Adrenal gland (tissue), 12 donors: ENCODE measurements around the gene KRT77. TPM values are rescaled to one million over a fixed set of nuclear protein-coding genes. Genes with fewer than 3 reads are reported as not detected.

ENCODE experiments used
- DNase-seq, 7 donors: peaks; one replicate each; pipeline ENCODE4 v3.0.0-alpha.2; 2019 to 2020
- H3K27ac ChIP-seq, 5 donors: fragments of 200-600 bp; sonication (generic) in 4 of 5; 1 replicate in 3 of 5; 2 replicates in 2 of 5; pipeline versions ENCODE4 v1.5.1 to v1.8.0; 2016 to 2020; ENCODE audit warnings: mild to moderate bottlenecking in 1 of 5
- H3K27me3 ChIP-seq: fragments of 200-600 bp; 2 replicates; pipeline ENCODE4 v1.8.0; 2021
- H3K36me3 ChIP-seq, 2 donors: fragments of 200-600 bp; replicated peaks in 1 of 2; 1 replicate in 1 of 2; 2 replicates in 1 of 2; pipeline versions ENCODE4 v1.5.1 to v1.8.0; 2018 to 2022
- H3K4me1 ChIP-seq, 2 donors: fragments of 200-600 bp; replicated peaks in 1 of 2; 1 replicate in 1 of 2; 2 replicates in 1 of 2; pipeline versions ENCODE4 v1.5.1 to v1.8.0; 2018 to 2021
- H3K4me3 ChIP-seq, 4 donors: fragments of 200-600 bp; sonication (generic) in 3 of 4; one replicate each; pipeline ENCODE4 v1.5.1; 2016 to 2018
- H3K9me3 ChIP-seq, 3 donors: fragments of 200-600 bp; sonication (generic) in 1 of 3; replicated peaks in 1 of 3; 1 replicate in 2 of 3; 2 replicates in 1 of 3; pipeline versions ENCODE4 v1.5.1 to v1.8.0; 2016 to 2021
- POLR2A ChIP-seq, 2 donors: fragments of 450-650 bp; IDR thresholded peaks; one replicate each; pipeline ENCODE4 v1.6.1; 2017; ENCODE audit warnings: antibody characterized with exemption in 2 of 2, mild to moderate bottlenecking in 2 of 2, moderate library complexity in 1 of 2
- WGBS, 4 donors: extraction: QIAGEN DNeasy Blood & Tissue Kit in 2 of 4; methylation state at CpG; one replicate each; pipeline versions ENCODE4 v1.1.5 to v1.1.7; 2013 to 2017; 5-methylcytosine and 5-hydroxymethylcytosine counted together
- intact Hi-C, 2 donors: fragments of 100-400 bp; cut with DNase I; formaldehyde crosslinking; loops; one replicate each; pipeline versions ENCODE4 v1.14.1 to v1.15.0; 2022 to 2023
- polyA plus RNA-seq, 3 donors: library from polyadenylated mRNA; stranded (reverse); fragments of 200-250 nt in 2 of 3; fragments of 350-450 nt in 1 of 3; fragmentation: Illumina TruSeq in 1 of 3; extraction: RNeasy Lipid Tissue Mini Kit (QIAGEN cat#74804) in 1 of 3; gene quantifications; one replicate each; pipeline ENCODE4 v1.2.3, GENCODE V29; 2013 to 2014
- total RNA-seq, 9 donors: library from RNA; depleted of rRNA in 4 of 9; stranded (reverse); fragments of >200 nt in 4 of 9; fragments of 120-200 nt in 1 of 9; fragmentation: NEBNext Ultra II Directional in 1 of 9; extraction: Animal tissue kit (Norgen Biotek cat#: 25700) in 1 of 9; gene quantifications; one replicate each; pipeline versions ENCODE4 v1.1.0 to v1.2.4, GENCODE V29; 2013 to 2023
- TF ChIP-seq, protein P1 (sequence below), 6 experiments: fragments of 450-650 bp in 4 of 6; fragments of 200-600 bp in 2 of 6; sonication (generic) in 1 of 6; IDR thresholded peaks; 1 replicate in 5 of 6; 2 replicates in 1 of 6; pipeline versions ENCODE4 v1.5.1 to v1.8.0; 2016 to 2021; ENCODE audit warnings: antibody characterized with exemption in 6 of 6, mild to moderate bottlenecking in 2 of 6, moderate library complexity in 1 of 6
- donor health status: healthy with polysubstance abuse.
- donor health status: Bipolar disorder and iron deficiency.
- donor health status: DM: yes; HTN: yes; CAD: no.
- donor health status: DM: no; HTN: no; CAD: no.
- donor health status: DM: no; HTN: no; CAD: no.
- donor health status: DM: yes; HTN: yes; CAD: no.

KRT77 gene
- total and polyA plus RNA-seq, 12 donors: not detected

GRCh38 chr12:52666471-52666870 lies 36.9 kb downstream of the KRT77 start:
- no peak overlapping the region for H3K27ac ChIP-seq
- 57 to 85% (median 69%) methylated on average over 3 of the region's 3 CpGs for WGBS, 4 donors
- DNase-seq: no peak
- no peaks in the 10 kb centered on the region for H3K4me1 ChIP-seq
- TF ChIP-seq, protein P1, sequence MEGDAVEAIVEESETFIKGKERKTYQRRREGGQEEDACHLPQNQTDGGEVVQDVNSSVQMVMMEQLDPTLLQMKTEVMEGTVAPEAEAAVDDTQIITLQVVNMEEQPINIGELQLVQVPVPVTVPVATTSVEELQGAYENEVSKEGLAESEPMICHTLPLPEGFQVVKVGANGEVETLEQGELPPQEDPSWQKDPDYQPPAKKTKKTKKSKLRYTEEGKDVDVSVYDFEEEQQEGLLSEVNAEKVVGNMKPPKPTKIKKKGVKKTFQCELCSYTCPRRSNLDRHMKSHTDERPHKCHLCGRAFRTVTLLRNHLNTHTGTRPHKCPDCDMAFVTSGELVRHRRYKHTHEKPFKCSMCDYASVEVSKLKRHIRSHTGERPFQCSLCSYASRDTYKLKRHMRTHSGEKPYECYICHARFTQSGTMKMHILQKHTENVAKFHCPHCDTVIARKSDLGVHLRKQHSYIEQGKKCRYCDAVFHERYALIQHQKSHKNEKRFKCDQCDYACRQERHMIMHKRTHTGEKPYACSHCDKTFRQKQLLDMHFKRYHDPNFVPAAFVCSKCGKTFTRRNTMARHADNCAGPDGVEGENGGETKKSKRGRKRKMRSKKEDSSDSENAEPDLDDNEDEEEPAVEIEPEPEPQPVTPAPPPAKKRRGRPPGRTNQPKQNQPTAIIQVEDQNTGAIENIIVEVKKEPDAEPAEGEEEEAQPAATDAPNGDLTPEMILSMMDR (IDR thresholded peaks at IDR 0.05): no peak
- TF ChIP-seq POLR2A (IDR thresholded peaks at IDR 0.05): no peak
- intact Hi-C loops: no loop called here
- no peak overlapping the region for H3K4me3 ChIP-seq
- no peaks in the 10 kb centered on the region for H3K9me3 ChIP-seq
- no peaks in the 10 kb centered on the region for H3K36me3 ChIP-seq
- peaks cover 34% of the 10 kb centered on the region for H3K27me3 ChIP-seq

DNA sequence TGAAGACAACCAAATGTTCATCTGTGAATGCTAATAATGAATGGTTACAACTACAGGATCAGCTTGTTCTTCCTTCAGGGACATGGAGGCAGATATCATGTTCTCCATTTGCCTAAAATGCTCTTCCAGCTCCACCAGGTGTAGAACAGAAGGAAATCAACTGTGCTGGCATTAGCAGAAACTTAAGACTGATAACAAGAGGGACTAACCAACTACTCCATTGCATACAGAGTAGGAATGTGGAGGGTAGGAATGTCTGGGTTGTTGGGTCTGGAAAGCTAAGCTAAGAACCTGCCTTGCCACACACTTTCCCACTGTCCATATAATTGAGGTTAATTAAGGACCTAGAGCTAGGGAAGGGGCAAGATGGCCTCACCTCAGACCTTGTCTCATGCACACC lies 39.9 kb downstream of the KRT77 start:
- Histone ChIP-seq H3K4me1 (no peaks in the 10 kb centered on the region), H3K4me3 (no peak overlapping the region), H3K27ac (no peak overlapping the region), H3K9me3 (no peaks in the 10 kb centered on the region), H3K36me3 (no peaks in the 10 kb centered on the region), H3K27me3 (peaks cover 24% of the 10 kb centered on the region)
- intact Hi-C loops: no loop called here
- no peak for TF ChIP-seq POLR2A (IDR thresholded peaks at IDR 0.05)
- TF ChIP-seq, protein P1 (IDR thresholded peaks at IDR 0.05): no peak
- DNase-seq: no peak

GRCh38 chr12:52662918-52663229 lies 40.5 kb downstream of the KRT77 start:
- H3K4me3 ChIP-seq: no peak overlapping the region
- DNase-seq: no peak
- no peaks in the 10 kb centered on the region for H3K9me3 ChIP-seq
- H3K27ac ChIP-seq: no peak overlapping the region
- intact Hi-C loops: no loop called here
- TF ChIP-seq, protein P1 (IDR thresholded peaks at IDR 0.05): no peak
- TF ChIP-seq POLR2A (IDR thresholded peaks at IDR 0.05): no peak
- H3K27me3 ChIP-seq: peaks cover 22% of the 10 kb centered on the region
- H3K4me1 ChIP-seq: no peaks in the 10 kb centered on the region
- no peaks in the 10 kb centered on the region for H3K36me3 ChIP-seq

- WGBS, 4 donors: 72 to 86% (median 76%) methylated on average over 10 of the region's 10 CpGs
- Histone ChIP-seq H3K36me3 (no peaks in the 10 kb centered on the region), H3K27ac (no peak overlapping the region), H3K4me3 (no peak overlapping the region), H3K27me3 (peaks cover 16% of the 10 kb centered on the region), H3K4me1 (no peaks in the 10 kb centered on the region), H3K9me3 (no peaks in the 10 kb centered on the region)
- intact Hi-C loops: no loop called here
- no peak for DNase-seq
- TF ChIP-seq, protein P1 (IDR thresholded peaks at IDR 0.05): no peak
- TF ChIP-seq POLR2A (IDR thresholded peaks at IDR 0.05): no peak
Observed at GRCh38 chr12:52662093-52662917, 41.0 kb downstream of the KRT77 start.
